ENCODE measurements around the gene CAPN10. TPM values are rescaled to one million over a fixed set of nuclear protein-coding genes. Genes with fewer than 3 reads are reported as not detected.

Gene CAPN10
- total RNA-seq, 1 donor from 2014 or later, result 62.7 TPM

GRCh38 chr2:240551811-240552210, 34.7 kb upstream of the CAPN10 start:
- Mint-ChIP-seq H3K9me3 (peaks cover 8% of the 10 kb centered on the region), H3K27me3 (ENCODE audit: low read depth) (no peaks in the 10 kb centered on the region), H3K27ac (ENCODE audit: unreplicated experiment) (no peak overlapping the region), H3K36me3 (ENCODE audit: low read depth) (peaks cover 25% of the 10 kb centered on the region), H3K4me1 (no peaks in the 10 kb centered on the region), H3K4me3 (no peak overlapping the region)
- DNase-seq (ENCODE audit: low read depth, low spot score), result no peak
- no peak for TF ChIP-seq CTCF (conservative IDR thresholded peaks at IDR 0.05)

GRCh38 chr2:240553956-240554480, 32.5 kb upstream of the CAPN10 start:
- H3K27ac Mint-ChIP-seq (ENCODE audit: unreplicated experiment), result no peak overlapping the region
- peaks cover 22% of the 10 kb centered on the region for H3K36me3 Mint-ChIP-seq (ENCODE audit: low read depth)
- no peak for TF ChIP-seq CTCF (conservative IDR thresholded peaks at IDR 0.05)
- peaks cover 8% of the 10 kb centered on the region for H3K9me3 Mint-ChIP-seq
- H3K4me1 Mint-ChIP-seq, result peaks cover 10% of the 10 kb centered on the region
- no peaks in the 10 kb centered on the region for H3K27me3 Mint-ChIP-seq (ENCODE audit: low read depth)
- DNase-seq (ENCODE audit: low read depth, low spot score), result no peak
- H3K4me3 Mint-ChIP-seq, result no peak overlapping the region

- Mint-ChIP-seq H3K4me3 (no peak overlapping the region), H3K9me3 (peaks cover 8% of the 10 kb centered on the region), H3K27me3 (ENCODE audit: low read depth) (no peaks in the 10 kb centered on the region), H3K27ac (ENCODE audit: unreplicated experiment) (no peak overlapping the region), H3K4me1 (peaks cover 20% of the 10 kb centered on the region), H3K36me3 (ENCODE audit: low read depth) (peaks cover 21% of the 10 kb centered on the region)
- TF ChIP-seq CTCF (conservative IDR thresholded peaks at IDR 0.05), result no peak
- no peak for DNase-seq (ENCODE audit: low read depth, low spot score)
Observed at GRCh38 chr2:240554767-240555493, 31.6 kb upstream of the CAPN10 start.

- no peak for DNase-seq (ENCODE audit: low read depth, low spot score)
- H3K4me1 Mint-ChIP-seq, result peaks cover 22% of the 10 kb centered on the region
Observed at GRCh38 chr2:240555541-240556250, 30.8 kb upstream of the CAPN10 start.

More at GRCh38 chr2:240555541-240556250, 30.8 kb upstream of the CAPN10 start:
- Mint-ChIP-seq H3K36me3 (ENCODE audit: low read depth) (peaks cover 18% of the 10 kb centered on the region), H3K4me3 (no peak overlapping the region), H3K9me3 (peaks cover 7% of the 10 kb centered on the region), H3K27ac (ENCODE audit: unreplicated experiment) (no peak overlapping the region), H3K27me3 (ENCODE audit: low read depth) (no peaks in the 10 kb centered on the region)
- TF ChIP-seq CTCF (conservative IDR thresholded peaks at IDR 0.05), result no peak

Data from neural crest cell (in vitro differentiated cells).